GM12878 (cell line): ENCODE results near the gene CC2D2B. TPM values are rescaled to one million over a fixed set of nuclear protein-coding genes. Genes with fewer than 3 reads are reported as not detected.
"Not testable (repeated sequence)": the region's sequence is repeated elsewhere in the genome, so short reads cannot be mapped to it uniquely, and the experiment has no call there.

Experiments
- ATAC-seq: fragments of 200-7000 bp; cut with Tn5 transposase; 3 replicates; pipeline ENCODE4 v1.9.1; 2020; ENCODE audit warnings: mild to moderate bottlenecking, moderate library complexity
- BruUV-seq: library from RNA; stranded (reverse); fragments of 400-500 nt; replicated peaks from 2 replicates; lab custom pipeline; 2021; lab: Mats Ljungman, UMichigan
- CTCF ChIA-PET: fragments of 300-600 bp; sonication (Branson Sonifier 250); formaldehyde crosslinking; extraction: SDS; loops from one replicate; lab custom pipeline; 2021; ENCODE audit warnings: inconsistent platforms; lab: Yijun Ruan, JAX
- POLR2A ChIA-PET: fragments of 350-600 bp; formaldehyde crosslinking; extraction: SDS; loops from one replicate; lab custom pipeline; 2021; ENCODE audit warnings: inconsistent platforms; lab: Charles Lee
- RAD21 ChIA-PET: fragments of 300-600 bp; sonication (Branson Sonifier 250); formaldehyde crosslinking; loops from one replicate; lab custom pipeline; 2023; ENCODE audit warnings: antibody characterized with exemption; ENCODE audit not compliant: unreplicated experiment; lab: Charles Lee
- SMC1A ChIA-PET: fragments of 300-600 bp; sonication (Branson Sonifier 250); formaldehyde crosslinking; loops from one replicate; lab custom pipeline; 2023; ENCODE audit not compliant: unreplicated experiment, uncharacterized antibody; lab: Charles Lee
- DNase-seq: peaks from one replicate; pipeline ENCODE4 v3.0.0-alpha.2; 2011; ENCODE audit warnings: low read depth, low spot score
- FAIRE-seq: peaks from 3 replicates; lab custom pipeline; 2011; peaks lifted over from hg19 to GRCh38; lab: Jason Lieb, UNC
- H2AFZ ChIP-seq: 2 replicates; pipeline ENCODE4 v1.6.0; 2011; ENCODE audit warnings: low read depth, low read length, control low read depth; ENCODE audit not compliant: control insufficient read depth
- H3K27ac ChIP-seq: 2 replicates; pipeline ENCODE4 v1.5.1; 2011; ENCODE audit warnings: control low read depth; ENCODE audit not compliant: control insufficient read depth, insufficient read depth
- H3K27me3 ChIP-seq, 2 experiments: replicated peaks in 1 of 2; 2 replicates each; pipeline versions ENCODE4 v1.6.0 to v1.6.1; 2011; ENCODE audit warnings: low read length in 1 of 2; ENCODE audit not compliant: control insufficient read depth in 2 of 2, insufficient read depth in 2 of 2
- H3K36me3 ChIP-seq, 2 experiments: 2 replicates each; pipeline ENCODE4 v1.5.1; 2011; ENCODE audit warnings: low read length in 1 of 2; ENCODE audit not compliant: control insufficient read depth in 2 of 2, insufficient read depth in 2 of 2
- H3K4me1 ChIP-seq: 2 replicates; pipeline ENCODE4 v1.6.1; 2011; ENCODE audit warnings: mild to moderate bottlenecking, low read length, moderate library complexity, mixed read lengths; ENCODE audit not compliant: control insufficient read depth, insufficient read depth
- H3K4me2 ChIP-seq: 2 replicates; pipeline ENCODE4 v1.6.0; 2011; ENCODE audit warnings: control low read depth; ENCODE audit not compliant: control insufficient read depth, insufficient read depth
- H3K4me3 ChIP-seq: fragments of 200-600 bp; sonication (generic); 2 replicates; pipeline ENCODE4 v1.5.1; 2016
- H3K79me2 ChIP-seq: 2 replicates; pipeline ENCODE4 v1.6.0; 2011; ENCODE audit warnings: low read length; ENCODE audit not compliant: control insufficient read depth, insufficient read depth
- H3K9ac ChIP-seq: 2 replicates; pipeline ENCODE4 v1.8.0; 2011; ENCODE audit warnings: low read length, control low read depth, mixed read lengths; ENCODE audit not compliant: control insufficient read depth, insufficient read depth
- H3K9me3 ChIP-seq: replicated peaks from 3 replicates; pipeline ENCODE4 v1.5.1; 2011; ENCODE audit warnings: mild to moderate bottlenecking, low read length; ENCODE audit not compliant: control insufficient read depth, insufficient read depth
- H4K20me1 ChIP-seq: 2 replicates; pipeline ENCODE4 v1.6.0; 2011; ENCODE audit not compliant: control insufficient read depth, insufficient read depth
- CTCF ChIP-seq, 3 experiments: IDR thresholded peaks in 2 of 3; conservative IDR thresholded peaks in 1 of 3; 2 replicates each; pipeline ENCODE4 v1.5.1; 2011; ENCODE audit warnings: low read depth in 3 of 3, low read length in 3 of 3, mild to moderate bottlenecking in 3 of 3, control low read depth in 2 of 3, moderate library complexity in 2 of 3, inconsistent platforms in 1 of 3, mixed read lengths in 1 of 3; ENCODE audit not compliant: control insufficient read depth in 2 of 3, insufficient read depth in 1 of 3; ENCODE audit errors: extremely low read depth in 1 of 3
- NKRF ChIP-seq: fragments of 450-650 bp; conservative IDR thresholded peaks from 2 replicates; pipeline ENCODE4 v1.6.1; 2017; ENCODE audit warnings: mild to moderate bottlenecking, moderate library complexity
- RAD21 ChIP-seq: IDR thresholded peaks from 2 replicates; pipeline ENCODE4 v1.6.1; 2011; ENCODE audit warnings: mild to moderate bottlenecking, low read depth, low read length, moderate library complexity; ENCODE audit not compliant: insufficient read depth
- WGBS: methylation state at CpG from one replicate; pipeline ENCODE4 v1.1.6; 2016; ENCODE audit warnings: low lambda C conversion rate; ENCODE audit not compliant: insufficient replicate concordance, insufficient coverage; ENCODE audit errors: missing lambda C conversion rate; 5-methylcytosine and 5-hydroxymethylcytosine counted together
- in situ Hi-C: fragments of 300-500 bp; cut with MboI; formaldehyde crosslinking; loops from 9 replicates; pipeline ENCODE4 v1.14.3; 2018; ENCODE audit warnings: mixed read lengths
- intact Hi-C: fragments of 100-400 bp; cut with micrococcal nuclease; formaldehyde crosslinking; loops from one replicate; pipeline ENCODE4 v1.14.2; 2022; ENCODE audit not compliant: unreplicated experiment
- polyA plus RNA-seq, 11 experiments: library from polyadenylated mRNA; depleted of rRNA in 4 of 11; unstranded in 6 of 11; stranded (reverse) in 5 of 11; fragments of >200 nt; fragmentation: Nextera tagmentation in 4 of 11; fragmentation: Illumina TruSeq in 1 of 11; extraction: Ambion mirVana in 4 of 11; extraction: Trizol in 1 of 11; gene quantifications; 1 replicate in 1 of 11; 2 replicates in 10 of 11; pipeline versions ENCODE4 v1.2.1 to v1.2.3, GENCODE V29; 2011 to 2016; ENCODE audit warnings: inconsistent platforms in 2 of 11, missing spikeins in 2 of 11, low read depth in 1 of 11
- total RNA-seq, 4 experiments: library from RNA; depleted of rRNA in 3 of 4; stranded (reverse); fragments of >200 nt in 3 of 4; fragmentation: Illumina TruSeq in 1 of 4; extraction: Trizol in 1 of 4; gene quantifications; 2 replicates each; pipeline versions ENCODE4 v1.2.1 to v1.2.3, GENCODE V29; 2013 to 2021

The CC2D2B gene
- total and polyA plus RNA-seq, 10 of the 15 experiments (the other 5 are each of a cell fraction or from before 2014, with no cell fraction given), result 0.42 to 2.8 (median 0.78) TPM

GRCh38 chr10:95988702-95989101 is 80.9 kb downstream of the CC2D2B start:
- intact Hi-C loops, result loop anchor here (10.0 kb wide), 1 partner anchor 294 kb away; the partner anchor contains the start of gene TCTN3
- ATAC-seq, result peak; percentile 45
- H3K4me2 ChIP-seq, result peak overlapping the region; percentile 80
- H3K79me2 ChIP-seq, result no peaks in the 10 kb centered on the region
- no peaks in the 10 kb centered on the region for H3K27me3 ChIP-seq
- 0 out of 2 replicates have a peak overlapping the region, but pooled peaks have one; percentile 3 for H3K9ac ChIP-seq
- SMC1A ChIA-PET, result interaction anchor here (0.6 to 3.0 kb wide), 4 partner anchors 18 to 295 kb away, joined by 3 to 12 read pairs (median 3); partner anchors contain the start of gene TCTN3
- peaks cover 15% of the 10 kb centered on the region for H3K4me1 ChIP-seq
- H2AFZ ChIP-seq, result no peak overlapping the region; the same call in 1 of the 2 replicates
- no peaks in the 10 kb centered on the region for H3K9me3 ChIP-seq
- POLR2A ChIA-PET, result no interaction called here
- WGBS, result 78% methylated on average over 3 of the region's 3 CpGs
- no peak for DNase-seq
- in situ Hi-C loops, result no loop called here
- BruUV-seq, result no TSS peak
- peak overlapping the region; percentile 46; the same call in 1 of the 2 replicates for H3K4me3 ChIP-seq
- no peak for FAIRE-seq
- H3K27ac ChIP-seq, result peak overlapping the region; percentile 78
- CTCF ChIA-PET, result interaction anchor here (0.8 to 1.1 kb wide), 3 partner anchors 28 to 543 kb away, joined by 4 to 5 read pairs (median 4); partner anchors contain the start of gene TCTN3
- no peaks in the 10 kb centered on the region for H4K20me1 ChIP-seq
- no peaks in the 10 kb centered on the region for H3K36me3 ChIP-seq
- TF ChIP-seq NKRF (no peak), CTCF (IDR thresholded peaks at IDR 0.05 in 2 of 3, conservative IDR thresholded peaks at IDR 0.05 in 1 of 3; ENCODE audit: control insufficient read depth in 2 of 3, extremely low read depth in 1 of 3, insufficient read depth in 1 of 3, low read depth in 3 of 3, low read length in 3 of 3) (peak in 2 of 3 experiments; percentile 12 to 45; a peak in 2 of 6 replicates), RAD21 (peak; percentile 74)
- RAD21 ChIA-PET, result interaction anchor here (0.7 to 1.6 kb wide), 3 partner anchors 28 to 295 kb away, joined by 3 to 6 read pairs (median 6); partner anchors contain the start of genes CC2D2B and TCTN3

GRCh38 chr10:95994376-95994775 is 86.6 kb downstream of the CC2D2B start:
- not testable (repeated sequence) for BruUV-seq

More at GRCh38 chr10:95994376-95994775, 86.6 kb downstream of the CC2D2B start:
- RAD21 ChIA-PET, H3K36me3 ChIP-seq, ATAC-seq, DNase-seq, intact Hi-C loops, FAIRE-seq, H3K9ac ChIP-seq, in situ Hi-C loops, H3K79me2 ChIP-seq, H2AFZ ChIP-seq, H3K9me3 ChIP-seq, H3K4me2 ChIP-seq, H4K20me1 ChIP-seq, H3K27me3 ChIP-seq, H3K4me1 ChIP-seq, H3K27ac ChIP-seq, POLR2A ChIA-PET, CTCF ChIA-PET, H3K4me3 ChIP-seq: not testable (repeated sequence)
- 71% methylated on average over 11 of the region's 11 CpGs for WGBS
- SMC1A ChIA-PET, result interaction anchor here (1.0 to 1.1 kb wide), 2 partner anchors 11 to 22 kb away, joined by 3 to 4 read pairs; no protein-coding TSS in a partner anchor
